RWPE2 (cell line): ENCODE measurements around the gene TRERF1.
A peak's percentile ranks its signal among the peaks of the same experiment; 100 is the strongest.

Experiments
- ATAC-seq: fragments of 200-7000 bp; cut with Tn5 transposase; 3 replicates; pipeline ENCODE4 v1.9.1; 2021; ENCODE audit warnings: low read depth
- DNase-seq: peaks from one replicate; pipeline ENCODE4 v3.0.0-alpha.2; 2020; ENCODE audit warnings: low spot score
- H3K27ac ChIP-seq: fragments of 450-650 bp; 2 replicates; pipeline ENCODE4 v1.5.1; 2017; ENCODE audit warnings: mild to moderate bottlenecking; ENCODE audit not compliant: poor library complexity, severe bottlenecking
- H3K27me3 ChIP-seq: fragments of 250-450 bp; sonication (Bioruptor Pico); 2 replicates; pipeline ENCODE4 v1.5.1; 2021; ENCODE audit warnings: mild to moderate bottlenecking, moderate library complexity; ENCODE audit not compliant: insufficient read depth, poor library complexity, severe bottlenecking
- H3K36me3 ChIP-seq: fragments of 250-450 bp; sonication (Bioruptor Pico); 2 replicates; pipeline ENCODE4 v1.5.1; 2020; ENCODE audit warnings: low read depth, mild to moderate bottlenecking, moderate library complexity
- H3K4me1 ChIP-seq: fragments of 250-450 bp; sonication (Bioruptor Pico); 2 replicates; pipeline ENCODE4 v1.5.1; 2021; ENCODE audit warnings: mild to moderate bottlenecking, moderate library complexity; ENCODE audit not compliant: insufficient read depth, poor library complexity, severe bottlenecking
- H3K4me3 ChIP-seq: fragments of 250-450 bp; sonication (Bioruptor Pico); 2 replicates; pipeline ENCODE4 v1.5.1; 2021; ENCODE audit warnings: mild to moderate bottlenecking, moderate library complexity; ENCODE audit not compliant: severe bottlenecking
- H3K9me3 ChIP-seq: fragments of 250-450 bp; sonication (Bioruptor Pico); 2 replicates; pipeline ENCODE4 v1.5.1; 2021; ENCODE audit warnings: mild to moderate bottlenecking, moderate library complexity; ENCODE audit not compliant: severe bottlenecking
- TF ChIP-seq, protein P1 (sequence below): fragments of 450-650 bp; IDR thresholded peaks from one replicate; pipeline ENCODE4 v1.5.1; 2017; ENCODE audit warnings: mild to moderate bottlenecking, moderate library complexity; ENCODE audit not compliant: poor library complexity, severe bottlenecking

TRERF1 gene

GRCh38 chr6:42257614-42258013 is 194.1 kb downstream of the TRERF1 start:
- H3K27ac ChIP-seq: no peak overlapping the region
- H3K4me3 ChIP-seq: no peak overlapping the region
- no peaks in the 10 kb centered on the region for H3K27me3 ChIP-seq
- H3K4me1 ChIP-seq: no peaks in the 10 kb centered on the region
- TF ChIP-seq, protein P1, sequence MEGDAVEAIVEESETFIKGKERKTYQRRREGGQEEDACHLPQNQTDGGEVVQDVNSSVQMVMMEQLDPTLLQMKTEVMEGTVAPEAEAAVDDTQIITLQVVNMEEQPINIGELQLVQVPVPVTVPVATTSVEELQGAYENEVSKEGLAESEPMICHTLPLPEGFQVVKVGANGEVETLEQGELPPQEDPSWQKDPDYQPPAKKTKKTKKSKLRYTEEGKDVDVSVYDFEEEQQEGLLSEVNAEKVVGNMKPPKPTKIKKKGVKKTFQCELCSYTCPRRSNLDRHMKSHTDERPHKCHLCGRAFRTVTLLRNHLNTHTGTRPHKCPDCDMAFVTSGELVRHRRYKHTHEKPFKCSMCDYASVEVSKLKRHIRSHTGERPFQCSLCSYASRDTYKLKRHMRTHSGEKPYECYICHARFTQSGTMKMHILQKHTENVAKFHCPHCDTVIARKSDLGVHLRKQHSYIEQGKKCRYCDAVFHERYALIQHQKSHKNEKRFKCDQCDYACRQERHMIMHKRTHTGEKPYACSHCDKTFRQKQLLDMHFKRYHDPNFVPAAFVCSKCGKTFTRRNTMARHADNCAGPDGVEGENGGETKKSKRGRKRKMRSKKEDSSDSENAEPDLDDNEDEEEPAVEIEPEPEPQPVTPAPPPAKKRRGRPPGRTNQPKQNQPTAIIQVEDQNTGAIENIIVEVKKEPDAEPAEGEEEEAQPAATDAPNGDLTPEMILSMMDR: no peak
- DNase-seq: no peak
- no peaks in the 10 kb centered on the region for H3K9me3 ChIP-seq
- no peak for ATAC-seq
- H3K36me3 ChIP-seq: peaks cover 51% of the 10 kb centered on the region

DNA sequence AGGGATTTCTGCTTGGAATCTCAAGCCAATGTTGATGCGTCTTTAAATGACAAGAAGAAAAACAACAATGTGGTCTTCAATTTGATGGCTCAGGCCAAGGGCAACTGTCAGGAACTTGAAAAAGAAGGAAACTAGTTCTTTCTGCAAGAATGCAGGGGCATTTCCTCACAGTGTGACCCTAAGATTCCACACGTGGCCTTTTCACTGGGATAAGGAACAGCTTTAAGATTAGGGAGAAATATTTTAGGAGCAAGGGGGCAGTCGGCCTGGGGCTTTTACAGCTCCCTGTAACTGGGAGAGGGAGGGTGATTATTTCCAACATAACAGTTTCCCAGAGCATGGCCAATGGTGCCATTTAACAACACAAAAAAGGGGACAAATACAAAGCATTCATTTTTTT is 194.7 kb downstream of the TRERF1 start:
- H3K4me1 ChIP-seq: peaks cover 5% of the 10 kb centered on the region
- H3K9me3 ChIP-seq: no peaks in the 10 kb centered on the region
- DNase-seq: no peak
- H3K27me3 ChIP-seq: no peaks in the 10 kb centered on the region
- H3K4me3 ChIP-seq: no peak overlapping the region
- peaks cover 51% of the 10 kb centered on the region for H3K36me3 ChIP-seq
- TF ChIP-seq, protein P1: no peak
- no peak for ATAC-seq
- H3K27ac ChIP-seq: no peak overlapping the region

GRCh38 chr6:42255050-42255449 is 196.7 kb downstream of the TRERF1 start:
- Histone ChIP-seq H3K9me3 (no peaks in the 10 kb centered on the region), H3K4me1 (peaks cover 7% of the 10 kb centered on the region), H3K36me3 (peaks cover 47% of the 10 kb centered on the region), H3K27me3 (no peaks in the 10 kb centered on the region), H3K4me3 (no peak overlapping the region), H3K27ac (no peak overlapping the region)
- DNase-seq (no peak), ATAC-seq (no peak)
- TF ChIP-seq, protein P1: no peak

- ATAC-seq: no peak
- Histone ChIP-seq H3K4me1 (peaks cover 9% of the 10 kb centered on the region), H3K27ac (no peak overlapping the region), H3K4me3 (no peak overlapping the region), H3K36me3 (peaks cover 46% of the 10 kb centered on the region), H3K9me3 (no peaks in the 10 kb centered on the region), H3K27me3 (no peaks in the 10 kb centered on the region)
- DNase-seq: no peak
- TF ChIP-seq, protein P1: no peak
Observed at GRCh38 chr6:42254505-42254904, 197.2 kb downstream of the TRERF1 start.

GRCh38 chr6:42251911-42252637 is 199.7 kb downstream of the TRERF1 start:
- DNase-seq (no peak), ATAC-seq (no peak)
- no peak overlapping the region for H3K4me3 ChIP-seq
- no peaks in the 10 kb centered on the region for H3K9me3 ChIP-seq
- no peaks in the 10 kb centered on the region for H3K27me3 ChIP-seq
- TF ChIP-seq, protein P1: no peak
- peaks cover 42% of the 10 kb centered on the region for H3K36me3 ChIP-seq
- H3K4me1 ChIP-seq: peaks cover 16% of the 10 kb centered on the region
- H3K27ac ChIP-seq: peak overlapping the region; percentile 10
